Right atrium auricular region (tissue), 2 donors: Measurements from ENCODE around the gene LIPE. TPM values are rescaled to one million over a fixed set of nuclear protein-coding genes. Genes with fewer than 3 reads are reported as not detected.
"Not testable (repeated sequence)": the region's sequence is repeated elsewhere in the genome, so short reads cannot be mapped to it uniquely, and the experiment has no call there.

Experiments
- DNase-seq: peaks from one replicate; pipeline ENCODE4 v3.0.0-alpha.2; 2019; ENCODE audit warnings: low spot score
- H3K27ac ChIP-seq, 2 donors: fragments of 200-600 bp; sonication (generic); 1 replicate in 1 of 2; 2 replicates in 1 of 2; pipeline ENCODE4 v1.5.1; 2016 to 2019
- H3K27me3 ChIP-seq, 2 donors: fragments of 200-600 bp; sonication (generic); one replicate each; pipeline versions ENCODE4 v1.5.1 to v1.6.0; 2017 to 2019
- H3K36me3 ChIP-seq: fragments of 200-600 bp; sonication (generic); one replicate; pipeline ENCODE4 v1.5.1; 2016
- H3K4me1 ChIP-seq, 2 donors: fragments of 200-600 bp; sonication (generic); one replicate each; pipeline versions ENCODE4 v1.5.1 to v1.6.0; 2017 to 2019
- H3K4me3 ChIP-seq, 2 donors: fragments of 200-600 bp; sonication (generic); 1 replicate in 1 of 2; 2 replicates in 1 of 2; pipeline ENCODE4 v1.5.1; 2017 to 2019; ENCODE audit warnings: mild to moderate bottlenecking in 1 of 2, moderate library complexity in 1 of 2
- H3K9me3 ChIP-seq, 2 donors: fragments of 200-600 bp; sonication (generic); one replicate each; pipeline ENCODE4 v1.5.1; 2019
- CTCF ChIP-seq, 2 donors: fragments of 200-600 bp; sonication (generic); IDR thresholded peaks; one replicate each; pipeline ENCODE4 v1.5.1; 2019; ENCODE audit warnings: antibody characterized with exemption in 2 of 2
- total RNA-seq, 2 donors: library from RNA; depleted of rRNA; stranded (reverse); fragments of >200 nt; gene quantifications; one replicate each; pipeline ENCODE4 v1.1.0, GENCODE V29; 2016

The LIPE gene
- total RNA-seq, 2 donors from 2014 or later: 11.6 to 36.5 TPM

GRCh38 chr19:42465827-42466280, 38.7 kb upstream of the LIPE start:
- Histone ChIP-seq H3K36me3 (no peaks in the 10 kb centered on the region), H3K9me3 (no peaks in the 10 kb centered on the region), H3K4me3 (no peak overlapping the region), H3K4me1 (peaks cover 0 to 20% of the 10 kb centered on the region in 2 donors), H3K27me3 (no peaks in the 10 kb centered on the region), H3K27ac (no peak overlapping the region)
- no peak for DNase-seq
- TF ChIP-seq CTCF (IDR thresholded peaks at IDR 0.05): no peak

GRCh38 chr19:42461700-42462324, 34.6 kb upstream of the LIPE start:
- peaks cover 0 to 20% of the 10 kb centered on the region in 2 donors for H3K4me1 ChIP-seq
- H3K36me3 ChIP-seq: no peaks in the 10 kb centered on the region
- H3K27ac ChIP-seq: no peak overlapping the region
- TF ChIP-seq CTCF (IDR thresholded peaks at IDR 0.05): no peak
- no peak for DNase-seq
- no peaks in the 10 kb centered on the region for H3K9me3 ChIP-seq
- H3K4me3 ChIP-seq: no peak overlapping the region
- H3K27me3 ChIP-seq: no peaks in the 10 kb centered on the region

- not testable (repeated sequence) for H3K4me3 ChIP-seq, H3K36me3 ChIP-seq, H3K27ac ChIP-seq, H3K27me3 ChIP-seq, DNase-seq, H3K9me3 ChIP-seq
- peaks cover 0 to 15% of the 10 kb centered on the region in 2 donors for H3K4me1 ChIP-seq
Observed at GRCh38 chr19:42461231-42461630, 34.0 kb upstream of the LIPE start.

GRCh38 chr19:42459926-42460325, 32.7 kb upstream of the LIPE start:
- no peak for DNase-seq
- no peaks in the 10 kb centered on the region for H3K36me3 ChIP-seq
- H3K4me3 ChIP-seq: no peak overlapping the region
- H3K27me3 ChIP-seq: no peaks in the 10 kb centered on the region
- no peak for TF ChIP-seq CTCF (IDR thresholded peaks at IDR 0.05)
- H3K4me1 ChIP-seq: peaks cover 0 to 8% of the 10 kb centered on the region in 2 donors
- H3K27ac ChIP-seq: no peak overlapping the region
- no peaks in the 10 kb centered on the region for H3K9me3 ChIP-seq

GRCh38 chr19:42455621-42456081, 28.5 kb upstream of the LIPE start:
- TF ChIP-seq CTCF (IDR thresholded peaks at IDR 0.05): no peak
- no peak overlapping the region for H3K4me3 ChIP-seq
- H3K9me3 ChIP-seq: no peaks in the 10 kb centered on the region
- no peaks in the 10 kb centered on the region for H3K27me3 ChIP-seq
- no peaks in the 10 kb centered on the region for H3K36me3 ChIP-seq
- no peak for DNase-seq
- no peaks in the 10 kb centered on the region for H3K4me1 ChIP-seq
- no peak overlapping the region for H3K27ac ChIP-seq

- no peak overlapping the region for H3K27ac ChIP-seq
- no peaks in the 10 kb centered on the region for H3K36me3 ChIP-seq
- DNase-seq: no peak
- no peaks in the 10 kb centered on the region for H3K9me3 ChIP-seq
- H3K4me1 ChIP-seq: peaks cover 0 to 3% of the 10 kb centered on the region in 2 donors
- no peak for TF ChIP-seq CTCF (IDR thresholded peaks at IDR 0.05)
- no peak overlapping the region for H3K4me3 ChIP-seq
- no peaks in the 10 kb centered on the region for H3K27me3 ChIP-seq
Observed at GRCh38 chr19:42455086-42455485, 27.9 kb upstream of the LIPE start.
